ENCODE results near the gene SETD7. TPM values are rescaled to one million over a fixed set of nuclear protein-coding genes. Genes with fewer than 3 reads are reported as not detected.

The SETD7 gene
- total and polyA plus RNA-seq, 2 of the 4 experiments (the other 2 are of a cell fraction) = 17.0 to 46.6 TPM

GRCh38 chr4:139599076-139599475 lies 43.1 kb upstream of the SETD7 start:
- Histone ChIP-seq H3K9me3 (ENCODE audit: control insufficient read depth, insufficient read depth, low read length) (no peaks in the 10 kb centered on the region; the same call in 1 of the 2 replicates), H3K9me1 (ENCODE audit: insufficient read depth, low read length) (no peaks in the 10 kb centered on the region), H2BK15ac (ENCODE audit: low read depth, low read length) (no peak overlapping the region), H4K91ac (ENCODE audit: insufficient read depth, low read depth, low read length) (no peak overlapping the region), H3K27ac (ENCODE audit: insufficient read depth, low read length) (no peak overlapping the region), H3K4me1 (ENCODE audit: control insufficient read depth, insufficient read depth, low read length) (peaks cover 16% of the 10 kb centered on the region), H2BK20ac (ENCODE audit: low read depth, low read length) (no peak overlapping the region), H3K9ac (ENCODE audit: low read depth, low read length) (no peak overlapping the region), H2AFZ (replicated peaks; ENCODE audit: low read length, poor library complexity) (no peak overlapping the region), H3K27me3 (ENCODE audit: control insufficient read depth, insufficient read depth, low read length) (no peaks in the 10 kb centered on the region), H2BK120ac (ENCODE audit: low read depth, low read length) (no peak overlapping the region), H4K8ac (ENCODE audit: low read depth in 2 of 2, low read length in 2 of 2) (no peak overlapping the region), H2BK5ac (ENCODE audit: low read depth, low read length, poor library complexity, severe bottlenecking) (no peak overlapping the region), H3K4me2 (ENCODE audit: low read depth, low read length) (no peak overlapping the region), H3K4me3 (ENCODE audit: insufficient read depth, low read depth, low read length) (no peak overlapping the region), H4K20me1 (ENCODE audit: insufficient read depth, low read length) (no peaks in the 10 kb centered on the region), H3K23ac (ENCODE audit: low read depth, low read length) (no peak overlapping the region), H3K18ac (ENCODE audit: low read depth, low read length) (no peak overlapping the region), H3K36me3 (ENCODE audit: control insufficient read depth, insufficient read depth, low read length) (no peaks in the 10 kb centered on the region), H4K5ac (ENCODE audit: low read depth, low read length) (no peak overlapping the region), H2AK9ac (replicated peaks; ENCODE audit: low read depth, low read length, poor library complexity) (no peak overlapping the region), H3K4ac (ENCODE audit: low read depth, low read length) (no peak overlapping the region; the same call in 1 of the 2 replicates), H3K14ac (replicated peaks; ENCODE audit: low read depth, low read length) (no peak overlapping the region), H3K56ac (ENCODE audit: extremely low read depth, insufficient read depth, low read length) (no peak overlapping the region), H2AK5ac (ENCODE audit: low read depth, low read length) (no peak overlapping the region; the same call in 1 of the 2 replicates), H3K79me1 (ENCODE audit: low read depth in 1 of 2, low read length in 2 of 2) (no peaks in the 10 kb centered on the region)
- ChIA-PET CTCF (no interaction called here), POLR2A (ENCODE audit: unreplicated experiment) (no interaction called here)
- no peak for ATAC-seq (ENCODE audit: low read depth)
- DNase-seq = no peak
- TF ChIP-seq SMC3 (IDR thresholded peaks at IDR 0.05; ENCODE audit: low read depth, low read length) (no peak), MAZ (IDR thresholded peaks at IDR 0.05; ENCODE audit: borderline replicate concordance, low read depth, low read length) (no peak), MXI1 (IDR thresholded peaks at IDR 0.05; ENCODE audit: borderline replicate concordance, low read depth, low read length) (no peak), FOS (IDR thresholded peaks at IDR 0.05; ENCODE audit: low read depth, low read length) (no peak), BHLHE40 (IDR thresholded peaks at IDR 0.05; ENCODE audit: low read depth, low read length) (no peak), POLR2A (IDR thresholded peaks at IDR 0.05; ENCODE audit: low read depth, low read length) (no peak), CEBPB (IDR thresholded peaks at IDR 0.05; ENCODE audit: low read depth, low read length) (no peak), CHD1 (IDR thresholded peaks at IDR 0.05; ENCODE audit: low read depth, low read length) (no peak), RCOR1 (IDR thresholded peaks at IDR 0.05; ENCODE audit: insufficient replicate concordance, low read length) (no peak)
- TF ChIP-seq, protein P1, sequence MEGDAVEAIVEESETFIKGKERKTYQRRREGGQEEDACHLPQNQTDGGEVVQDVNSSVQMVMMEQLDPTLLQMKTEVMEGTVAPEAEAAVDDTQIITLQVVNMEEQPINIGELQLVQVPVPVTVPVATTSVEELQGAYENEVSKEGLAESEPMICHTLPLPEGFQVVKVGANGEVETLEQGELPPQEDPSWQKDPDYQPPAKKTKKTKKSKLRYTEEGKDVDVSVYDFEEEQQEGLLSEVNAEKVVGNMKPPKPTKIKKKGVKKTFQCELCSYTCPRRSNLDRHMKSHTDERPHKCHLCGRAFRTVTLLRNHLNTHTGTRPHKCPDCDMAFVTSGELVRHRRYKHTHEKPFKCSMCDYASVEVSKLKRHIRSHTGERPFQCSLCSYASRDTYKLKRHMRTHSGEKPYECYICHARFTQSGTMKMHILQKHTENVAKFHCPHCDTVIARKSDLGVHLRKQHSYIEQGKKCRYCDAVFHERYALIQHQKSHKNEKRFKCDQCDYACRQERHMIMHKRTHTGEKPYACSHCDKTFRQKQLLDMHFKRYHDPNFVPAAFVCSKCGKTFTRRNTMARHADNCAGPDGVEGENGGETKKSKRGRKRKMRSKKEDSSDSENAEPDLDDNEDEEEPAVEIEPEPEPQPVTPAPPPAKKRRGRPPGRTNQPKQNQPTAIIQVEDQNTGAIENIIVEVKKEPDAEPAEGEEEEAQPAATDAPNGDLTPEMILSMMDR (conservative IDR thresholded peaks at IDR 0.05; ENCODE audit: low read depth, low read length) = no peak
- TF ChIP-seq, protein P2, sequence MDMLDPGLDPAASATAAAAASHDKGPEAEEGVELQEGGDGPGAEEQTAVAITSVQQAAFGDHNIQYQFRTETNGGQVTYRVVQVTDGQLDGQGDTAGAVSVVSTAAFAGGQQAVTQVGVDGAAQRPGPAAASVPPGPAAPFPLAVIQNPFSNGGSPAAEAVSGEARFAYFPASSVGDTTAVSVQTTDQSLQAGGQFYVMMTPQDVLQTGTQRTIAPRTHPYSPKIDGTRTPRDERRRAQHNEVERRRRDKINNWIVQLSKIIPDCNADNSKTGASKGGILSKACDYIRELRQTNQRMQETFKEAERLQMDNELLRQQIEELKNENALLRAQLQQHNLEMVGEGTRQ (IDR thresholded peaks at IDR 0.05; ENCODE audit: low read depth, low read length) = no peak
- in situ Hi-C loops (cut with MboI; ENCODE audit: low sequenced_read_pairs) = no loop called here
- intact Hi-C loops (cut with micrococcal nuclease) = no loop called here
- no CpG with 5 or more reads among the region's 3 CpGs for WGBS, 2 experiments (ENCODE audit: extremely low coverage in 2 of 2, insufficient read length in 1 of 2)
- no TSS peak for BruUV-seq (replicated peaks)
- dilution Hi-C loops (cut with HindIII; ENCODE audit: low sequenced_read_pairs, unreplicated experiment) = no loop called here
